Prostate gland (tissue), 2 donors: ENCODE results near the gene CBLL2. TPM values are rescaled to one million over a fixed set of nuclear protein-coding genes. Genes with fewer than 3 reads are reported as not detected.

ENCODE experiments used
- DNase-seq: peaks from one replicate; pipeline ENCODE4 v3.0.0-alpha.2; 2019; ENCODE audit warnings: low spot score
- H3K27ac ChIP-seq, 2 donors: fragments of 200-600 bp; sonication (generic); 2 replicates each; pipeline ENCODE4 v1.5.1; 2017 to 2019
- H3K27me3 ChIP-seq: fragments of 200-600 bp; sonication (generic); replicated peaks from 2 replicates; pipeline ENCODE4 v1.5.1; 2019; ENCODE audit not compliant: insufficient read depth
- H3K36me3 ChIP-seq, 2 donors: fragments of 200-600 bp; sonication (generic); 1 replicate in 1 of 2; 2 replicates in 1 of 2; pipeline versions ENCODE4 v1.5.1 to v1.8.1; 2017 to 2019
- H3K4me1 ChIP-seq: fragments of 200-600 bp; sonication (generic); replicated peaks from 2 replicates; pipeline ENCODE4 v1.5.1; 2019
- H3K4me3 ChIP-seq, 2 donors: fragments of 200-600 bp; sonication (generic); 2 replicates each; pipeline ENCODE4 v1.5.1; 2017 to 2019
- H3K9me3 ChIP-seq: fragments of 200-600 bp; sonication (generic); 2 replicates; pipeline ENCODE4 v1.5.1; 2017
- CTCF ChIP-seq, 4 experiments: fragments of 200-600 bp in 2 of 4; fragments of 450-650 bp in 2 of 4; sonication (generic) in 2 of 4; IDR thresholded peaks; 1 replicate in 3 of 4; 2 replicates in 1 of 4; pipeline ENCODE4 v1.5.1; 2016 to 2019; ENCODE audit warnings: antibody characterized with exemption in 4 of 4, mild to moderate bottlenecking in 2 of 4, moderate library complexity in 2 of 4
- POLR2A ChIP-seq: fragments of 450-650 bp; IDR thresholded peaks from one replicate; pipeline ENCODE4 v1.6.1; 2016; ENCODE audit warnings: antibody characterized with exemption, mild to moderate bottlenecking
- POLR2AphosphoS5 ChIP-seq: sonication (generic); formaldehyde crosslinking; IDR thresholded peaks from one replicate; pipeline ENCODE4 v1.6.1; 2017; ENCODE audit warnings: antibody characterized with exemption
- WGBS: methylation state at CpG from one replicate; pipeline ENCODE4 v1.1.5; 2018; 5-methylcytosine and 5-hydroxymethylcytosine counted together
- intact Hi-C: fragments of 100-400 bp; cut with DNase I; formaldehyde crosslinking; loops from one replicate; pipeline ENCODE4 v1.14.2; 2022
- total RNA-seq, 2 donors: library from RNA; depleted of rRNA; stranded (reverse); fragments of >200 nt; gene quantifications; one replicate each; pipeline ENCODE4 v1.1.0, GENCODE V29; 2016

Gene CBLL2
- under 1 TPM in 1 of 2 donors, not detected in 1; 0.45 TPM for total RNA-seq

GRCh38 chrX:22272613-22273012 is at the start of gene CBLL2:
CBLL2 (plus strand) TSS chrX:22272913; CDS start chrX:22272992, 79 bp downstream.
- DNase-seq, result no peak
- intact Hi-C loops, result no loop called here
- no peaks in the 10 kb centered on the region for H3K9me3 ChIP-seq
- no peak for TF ChIP-seq POLR2AphosphoS5
- no peak for TF ChIP-seq POLR2A
- TF ChIP-seq CTCF (IDR thresholded peaks at IDR 0.05), result no peak
- 84% methylated on average over 11 of the region's 13 CpGs for WGBS
- H3K27ac ChIP-seq, result no peak within 1 kb of the TSS
- H3K27me3 ChIP-seq, result no peaks in the 10 kb centered on the region
- no peaks in the 10 kb centered on the region for H3K36me3 ChIP-seq
- H3K4me3 ChIP-seq, result no peak within 1 kb of the TSS
- no peaks in the 10 kb centered on the region for H3K4me1 ChIP-seq

DNA sequence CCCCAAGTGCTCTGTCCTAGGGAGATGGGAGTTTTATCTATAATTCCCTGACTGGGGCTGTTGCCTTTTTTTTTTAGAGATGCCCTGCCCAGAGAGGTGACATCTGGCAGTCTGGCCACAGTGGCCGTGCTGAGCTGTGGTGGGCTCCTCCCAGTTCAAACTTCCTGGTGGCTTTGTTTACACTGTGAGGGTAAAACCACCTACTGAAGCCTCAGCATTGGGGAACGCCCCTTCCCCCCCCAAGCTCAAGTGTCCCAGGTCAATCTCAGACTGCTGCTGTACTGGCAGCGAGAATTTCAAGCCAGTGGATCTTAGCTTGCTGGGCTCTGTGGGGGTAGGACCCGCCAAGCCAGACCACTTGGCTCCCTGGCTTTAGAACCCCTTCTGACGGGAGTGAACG is 38.3 kb upstream of the CBLL2 start:
- Histone ChIP-seq H3K27ac (no peak overlapping the region), H3K27me3 (no peaks in the 10 kb centered on the region), H3K4me1 (no peaks in the 10 kb centered on the region), H3K9me3 (no peaks in the 10 kb centered on the region), H3K4me3 (no peak overlapping the region), H3K36me3 (no peaks in the 10 kb centered on the region)
- no peak for TF ChIP-seq CTCF (IDR thresholded peaks at IDR 0.05)
- TF ChIP-seq POLR2A, result no peak
- intact Hi-C loops, result no loop called here
- DNase-seq, result no peak
- WGBS, result 58% methylated on average over 3 of the region's 6 CpGs

DNA sequence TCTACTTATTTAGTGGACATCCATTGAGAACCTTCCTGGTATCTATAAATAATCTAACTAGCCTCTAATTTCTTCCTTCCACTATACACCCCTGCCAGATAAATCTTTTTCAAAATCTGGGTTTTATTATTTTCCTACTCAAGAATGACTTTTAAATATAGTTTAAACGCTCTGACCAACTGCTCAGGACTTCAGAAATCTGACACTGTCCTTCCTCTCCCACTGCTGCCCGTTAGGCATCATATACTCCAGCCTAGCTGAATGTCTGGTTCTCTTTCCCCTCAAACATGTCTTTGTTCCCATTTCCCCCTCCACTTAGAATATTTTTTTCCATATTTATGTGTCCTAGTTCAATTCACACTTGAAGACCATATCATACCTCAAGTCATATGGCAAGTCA is 35.2 kb upstream of the CBLL2 start:
- Histone ChIP-seq H3K27me3 (no peaks in the 10 kb centered on the region), H3K9me3 (no peaks in the 10 kb centered on the region), H3K4me1 (no peaks in the 10 kb centered on the region), H3K36me3 (no peaks in the 10 kb centered on the region), H3K27ac (no peak overlapping the region), H3K4me3 (no peak overlapping the region)
- no peak for DNase-seq
- TF ChIP-seq POLR2A, result no peak
- no peak for TF ChIP-seq POLR2AphosphoS5
- TF ChIP-seq CTCF (IDR thresholded peaks at IDR 0.05), result no peak
- WGBS, result 75% methylated on average over 2 of the region's 2 CpGs
- intact Hi-C loops, result no loop called here

DNA sequence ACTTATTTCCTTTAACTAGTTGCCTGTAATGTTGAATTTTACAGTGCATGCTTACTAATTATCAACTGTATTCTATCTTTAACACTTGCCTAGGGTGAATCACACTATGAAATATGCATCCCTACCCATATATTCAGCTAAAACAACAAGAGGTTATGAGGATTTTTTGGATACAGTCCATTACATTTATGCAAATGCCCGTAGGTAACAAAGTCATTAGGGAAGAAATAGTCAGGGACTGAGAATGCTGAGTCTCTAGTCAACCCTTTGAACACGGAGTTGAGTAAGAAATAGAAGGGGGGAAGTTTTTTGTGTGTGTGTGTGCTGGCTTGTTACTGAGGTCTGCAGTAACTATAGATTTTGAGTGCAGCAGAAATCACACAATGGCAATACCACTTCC is 26.1 kb upstream of the CBLL2 start:
- DNase-seq, result no peak
- 89% methylated on average over 2 of the region's 2 CpGs for WGBS
- Histone ChIP-seq H3K9me3 (no peaks in the 10 kb centered on the region), H3K27me3 (no peaks in the 10 kb centered on the region), H3K27ac (no peak overlapping the region), H3K4me3 (no peak overlapping the region), H3K4me1 (no peaks in the 10 kb centered on the region), H3K36me3 (no peaks in the 10 kb centered on the region)
- TF ChIP-seq POLR2AphosphoS5, result no peak
- TF ChIP-seq CTCF (IDR thresholded peaks at IDR 0.05), result no peak
- no peak for TF ChIP-seq POLR2A
- intact Hi-C loops, result no loop called here

DNA sequence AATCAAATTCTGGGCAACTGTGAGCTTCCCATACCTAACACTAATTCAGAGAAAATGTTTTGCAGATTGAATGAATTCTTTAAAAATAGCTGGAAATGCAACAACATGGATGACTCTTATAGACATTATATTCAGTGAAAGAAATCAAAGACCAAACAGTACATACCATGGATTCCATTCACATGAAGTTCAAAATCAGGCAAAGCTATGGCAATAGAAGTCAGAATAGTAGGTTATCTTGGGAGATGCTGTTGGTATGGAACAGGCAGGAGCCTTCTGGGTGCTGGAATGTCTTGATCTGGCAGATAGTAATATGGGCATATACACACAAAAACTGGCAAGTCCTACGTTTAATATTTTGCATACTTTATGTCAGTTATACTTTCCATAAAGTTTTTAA is 25.5 kb upstream of the CBLL2 start:
- Histone ChIP-seq H3K4me1 (no peaks in the 10 kb centered on the region), H3K9me3 (no peaks in the 10 kb centered on the region), H3K27ac (no peak overlapping the region), H3K4me3 (no peak overlapping the region), H3K27me3 (no peaks in the 10 kb centered on the region), H3K36me3 (no peaks in the 10 kb centered on the region)
- TF ChIP-seq POLR2AphosphoS5, result no peak
- no peak for TF ChIP-seq POLR2A
- no peak for TF ChIP-seq CTCF (IDR thresholded peaks at IDR 0.05)
- WGBS, result 95% methylated on average over 1 of the region's 1 CpG
- no peak for DNase-seq
- intact Hi-C loops, result no loop called here
